GM12875 (cell line): ENCODE results near the gene DMGDH.

Experiments used
- H3K4me3 ChIP-seq: one replicate; pipeline ENCODE4 v1.5.1; 2011; ENCODE audit warnings: low read depth, low read length, control low read depth
- TF ChIP-seq, protein P1 (sequence below): IDR thresholded peaks from 2 replicates; pipeline ENCODE4 v1.5.1; 2011; ENCODE audit warnings: low read depth, mild to moderate bottlenecking, control low read depth, inconsistent platforms, low read length, moderate library complexity, borderline replicate concordance; ENCODE audit not compliant: insufficient read depth

DMGDH gene

DNA sequence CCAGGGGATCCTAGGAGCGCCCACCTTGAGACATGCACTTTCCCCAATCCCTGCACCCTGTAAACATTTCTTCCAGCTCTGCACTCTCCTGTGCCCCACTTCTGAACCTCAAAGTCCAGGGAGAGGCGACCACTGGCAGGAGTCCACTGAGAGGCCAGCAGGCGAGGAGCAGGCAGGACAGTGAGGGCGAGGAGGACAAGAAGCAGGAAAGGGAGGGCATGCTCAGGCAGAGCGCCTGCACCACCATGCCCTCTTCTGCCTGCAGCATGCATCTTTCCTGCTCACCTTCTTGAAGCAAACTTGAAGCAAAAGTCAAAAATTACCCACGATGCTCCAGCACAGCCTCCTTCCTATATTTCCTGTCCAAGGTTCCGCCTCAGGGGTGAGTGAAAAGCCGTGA, 94.4 kb downstream of the DMGDH start:
- no peak overlapping the region for H3K4me3 ChIP-seq
- TF ChIP-seq, protein P1, sequence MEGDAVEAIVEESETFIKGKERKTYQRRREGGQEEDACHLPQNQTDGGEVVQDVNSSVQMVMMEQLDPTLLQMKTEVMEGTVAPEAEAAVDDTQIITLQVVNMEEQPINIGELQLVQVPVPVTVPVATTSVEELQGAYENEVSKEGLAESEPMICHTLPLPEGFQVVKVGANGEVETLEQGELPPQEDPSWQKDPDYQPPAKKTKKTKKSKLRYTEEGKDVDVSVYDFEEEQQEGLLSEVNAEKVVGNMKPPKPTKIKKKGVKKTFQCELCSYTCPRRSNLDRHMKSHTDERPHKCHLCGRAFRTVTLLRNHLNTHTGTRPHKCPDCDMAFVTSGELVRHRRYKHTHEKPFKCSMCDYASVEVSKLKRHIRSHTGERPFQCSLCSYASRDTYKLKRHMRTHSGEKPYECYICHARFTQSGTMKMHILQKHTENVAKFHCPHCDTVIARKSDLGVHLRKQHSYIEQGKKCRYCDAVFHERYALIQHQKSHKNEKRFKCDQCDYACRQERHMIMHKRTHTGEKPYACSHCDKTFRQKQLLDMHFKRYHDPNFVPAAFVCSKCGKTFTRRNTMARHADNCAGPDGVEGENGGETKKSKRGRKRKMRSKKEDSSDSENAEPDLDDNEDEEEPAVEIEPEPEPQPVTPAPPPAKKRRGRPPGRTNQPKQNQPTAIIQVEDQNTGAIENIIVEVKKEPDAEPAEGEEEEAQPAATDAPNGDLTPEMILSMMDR = no peak

DNA sequence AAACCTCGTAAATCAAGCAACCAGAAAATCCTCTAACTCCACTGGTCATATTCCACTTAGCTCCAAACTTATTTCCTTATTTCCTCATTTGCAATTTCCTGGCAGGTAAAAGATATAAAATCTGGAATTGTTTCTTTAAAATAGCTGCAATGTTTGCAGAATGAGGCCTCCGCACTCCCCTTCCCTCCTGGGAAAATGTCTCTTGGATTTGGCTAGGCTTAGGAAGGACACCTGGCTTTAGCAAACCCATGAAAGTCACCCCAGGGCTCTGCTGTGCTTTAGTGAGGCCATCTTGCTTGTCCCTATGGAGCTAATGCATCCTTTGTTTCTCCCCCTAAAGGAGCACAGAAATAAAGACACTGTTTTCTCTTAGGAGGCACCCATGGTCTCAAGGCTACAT, 94.9 kb downstream of the DMGDH start:
- TF ChIP-seq, protein P1 = no peak
- no peak overlapping the region for H3K4me3 ChIP-seq

DNA sequence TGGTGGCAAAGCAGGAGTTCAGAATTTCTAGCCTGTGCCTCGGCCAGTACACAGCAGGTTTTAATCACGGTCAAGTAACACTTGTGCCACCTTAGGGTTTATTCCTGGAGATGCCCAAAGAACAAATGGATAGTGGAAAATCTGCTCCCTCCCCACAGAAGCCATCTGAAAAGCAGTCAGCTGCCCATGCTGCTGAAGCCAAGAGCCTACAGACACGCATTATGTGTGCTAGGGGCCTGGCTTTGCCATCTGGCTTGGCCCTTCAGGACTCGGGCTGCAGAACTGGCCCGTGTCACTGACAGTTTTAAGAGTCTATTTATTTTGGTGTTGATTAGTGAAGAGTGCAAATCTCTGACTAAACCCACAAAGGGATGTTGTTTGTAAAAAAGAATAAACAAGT, 95.5 kb downstream of the DMGDH start:
- H3K4me3 ChIP-seq = no peak overlapping the region
- TF ChIP-seq, protein P1 = no peak

DNA sequence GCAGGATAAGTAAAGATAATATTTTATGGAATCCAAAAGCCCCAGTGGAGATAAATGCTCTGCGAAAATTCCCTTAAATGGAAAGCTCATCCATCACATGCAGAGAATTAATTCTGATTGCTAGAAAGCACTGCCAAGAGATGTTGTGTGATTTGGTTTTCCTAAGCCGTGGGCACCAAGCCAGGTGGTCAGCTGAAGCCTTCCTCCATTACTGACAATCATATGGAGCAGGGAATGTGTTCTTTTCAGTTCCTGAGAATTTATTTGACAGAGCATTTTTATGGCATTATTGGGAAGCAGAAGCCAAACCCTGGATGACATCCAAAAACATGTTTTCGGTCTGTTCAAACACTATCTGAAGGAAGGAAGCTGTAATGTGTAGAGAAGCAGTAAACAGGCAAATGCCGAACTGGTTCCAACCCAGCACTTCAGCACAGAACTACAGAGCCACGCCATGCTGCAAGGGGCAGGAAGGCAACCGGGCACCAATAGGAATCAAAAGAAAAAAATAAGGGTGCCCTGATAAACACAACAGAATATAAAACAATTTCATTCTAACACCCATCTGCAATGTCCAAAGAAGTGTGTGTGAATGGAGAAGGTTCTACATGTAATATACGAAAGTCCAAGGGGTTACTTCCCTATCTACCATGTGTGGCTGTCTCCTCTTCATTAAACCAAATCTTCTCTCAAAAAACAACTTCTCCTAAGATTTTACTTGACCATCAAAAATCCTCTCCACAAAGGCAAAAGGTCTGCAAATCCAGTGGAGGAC, 96.6 kb downstream of the DMGDH start:
- H3K4me3 ChIP-seq = no peak overlapping the region
- TF ChIP-seq, protein P1 = no peak

DNA sequence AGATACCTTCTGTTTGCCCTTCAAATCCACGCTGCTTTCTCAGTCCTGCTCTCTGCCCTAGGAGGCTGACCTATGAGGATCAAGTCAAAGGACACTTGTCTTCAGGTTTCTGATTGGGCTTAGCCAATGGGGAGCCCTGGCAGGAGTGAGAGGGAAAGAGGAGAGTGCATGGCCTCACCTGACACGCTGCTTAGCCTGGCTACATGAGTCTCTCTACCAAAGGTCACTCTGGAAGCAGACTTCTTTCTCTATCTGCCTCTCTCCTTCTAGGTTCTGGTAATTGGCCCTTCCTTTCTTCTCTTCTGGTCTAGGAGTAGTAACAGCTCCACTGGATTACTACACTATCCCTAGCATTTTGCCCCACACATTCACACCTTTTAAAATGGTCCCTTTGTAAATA, 97.5 kb downstream of the DMGDH start:
- TF ChIP-seq, protein P1 = no peak
- H3K4me3 ChIP-seq = no peak overlapping the region

DNA sequence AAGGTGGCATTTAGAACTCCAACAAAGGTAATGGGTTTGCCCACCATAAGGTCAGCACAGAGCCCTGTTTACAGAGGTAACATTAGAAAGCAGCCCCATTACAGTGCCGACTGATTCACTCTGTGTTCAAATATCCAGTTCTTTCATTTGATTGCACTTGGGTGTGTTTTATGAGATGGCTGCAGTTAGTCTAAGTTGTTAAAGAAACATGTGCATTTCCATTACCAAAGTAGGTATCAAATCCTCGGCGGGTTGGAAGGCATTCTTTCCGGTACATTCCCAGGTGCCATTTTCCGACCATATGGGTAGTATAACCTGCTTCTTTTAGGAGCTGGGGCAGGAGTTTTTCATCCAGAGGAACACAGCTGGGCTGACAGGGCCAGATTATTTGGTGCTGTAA, 100.7 kb downstream of the DMGDH start:
- TF ChIP-seq, protein P1 = no peak

DNA sequence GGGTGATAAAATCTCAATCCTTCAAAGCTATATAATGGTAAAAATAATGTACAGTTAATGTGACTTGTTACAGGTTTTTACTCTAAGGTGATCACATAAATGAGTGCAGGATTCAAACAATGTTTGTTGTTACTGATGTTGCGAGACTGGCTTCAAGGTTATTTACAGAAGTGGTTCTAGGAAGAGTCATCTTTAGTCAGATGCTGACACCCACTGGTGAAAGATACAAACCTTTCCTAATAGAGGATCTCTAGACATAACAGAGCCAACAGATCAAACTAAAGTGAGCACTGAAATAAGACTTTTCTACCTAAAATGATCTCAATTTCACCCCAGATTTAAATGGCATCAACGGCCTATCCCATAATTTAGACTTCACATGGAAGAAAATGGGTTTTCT, 104.6 kb downstream of the DMGDH start:
- TF ChIP-seq, protein P1 = no peak; the same call in 1 of the 2 replicates
- no peak overlapping the region for H3K4me3 ChIP-seq

More for the DNA sequence above, 100.7 kb downstream of the DMGDH start:
- no peak overlapping the region for H3K4me3 ChIP-seq
